HG02571 (cell line): ENCODE data around the gene PBX4.

ENCODE experiments used
- ATAC-seq: cut with Tn5 transposase; IDR thresholded peaks from one replicate; pipeline ENCODE4 v1.9.1; 2021; ENCODE audit warnings: mild to moderate bottlenecking, moderate library complexity; ENCODE audit not compliant: unreplicated experiment

PBX4 gene

DNA sequence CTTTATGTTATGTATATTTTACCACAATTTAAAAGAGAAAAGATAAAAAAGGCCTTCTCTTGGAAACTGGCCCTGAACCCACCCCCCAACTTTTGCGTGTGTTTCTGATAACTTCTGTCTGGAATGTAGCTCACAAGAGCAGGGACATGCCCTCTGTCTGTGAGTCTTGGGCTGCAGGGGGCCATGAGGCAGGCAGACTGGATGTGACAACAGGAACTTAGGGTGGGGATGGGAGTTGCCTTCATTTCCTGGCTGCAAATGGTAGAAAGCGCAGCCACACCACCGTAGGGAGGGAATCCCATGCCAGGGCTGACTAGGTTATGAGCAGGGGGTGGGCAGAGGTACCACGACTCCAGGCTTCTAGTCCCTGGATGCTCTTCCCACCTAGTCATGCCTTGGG, 58.6 kb downstream of the PBX4 start:
- ATAC-seq, result no peak

DNA sequence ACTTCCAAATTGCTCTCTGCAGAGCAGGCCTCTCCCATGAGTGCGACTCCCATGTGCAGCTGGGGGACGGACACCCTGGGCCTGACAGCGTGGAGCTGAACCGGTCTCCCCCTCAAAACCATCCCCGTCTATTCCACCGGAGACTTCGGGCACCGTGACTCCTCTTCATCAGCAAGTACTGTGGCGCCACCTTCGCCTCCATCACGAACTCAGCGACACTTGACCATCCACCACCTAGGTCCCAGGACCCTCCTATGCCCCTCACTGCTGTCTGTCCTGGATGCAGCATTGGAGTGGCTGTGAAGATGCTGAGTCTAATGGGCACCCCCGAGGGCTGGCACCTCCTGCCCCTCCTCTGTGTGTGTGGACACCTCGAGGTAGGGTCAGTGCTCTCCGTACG, 59.9 kb downstream of the PBX4 start:
- ATAC-seq, result no peak

DNA sequence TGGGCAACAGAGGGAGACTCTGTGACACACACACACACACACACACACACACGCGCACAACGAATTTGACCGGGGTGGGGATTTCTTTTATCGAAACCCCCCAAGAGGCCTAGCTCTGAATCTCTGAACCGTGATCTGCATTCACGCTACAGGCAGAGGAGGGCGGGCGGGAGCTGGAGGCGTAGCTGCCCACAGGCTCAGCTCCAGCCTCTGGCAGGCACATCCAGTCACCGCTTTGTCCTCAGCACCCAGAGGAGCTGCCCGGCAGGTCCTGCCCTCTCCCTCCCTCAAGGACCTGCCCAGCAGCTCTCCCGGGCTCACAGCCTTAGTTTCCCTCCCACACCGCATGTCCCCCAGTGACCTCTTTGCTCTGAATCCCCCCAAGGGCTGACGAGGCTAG, 60.4 kb downstream of the PBX4 start:
- ATAC-seq, result no peak

DNA sequence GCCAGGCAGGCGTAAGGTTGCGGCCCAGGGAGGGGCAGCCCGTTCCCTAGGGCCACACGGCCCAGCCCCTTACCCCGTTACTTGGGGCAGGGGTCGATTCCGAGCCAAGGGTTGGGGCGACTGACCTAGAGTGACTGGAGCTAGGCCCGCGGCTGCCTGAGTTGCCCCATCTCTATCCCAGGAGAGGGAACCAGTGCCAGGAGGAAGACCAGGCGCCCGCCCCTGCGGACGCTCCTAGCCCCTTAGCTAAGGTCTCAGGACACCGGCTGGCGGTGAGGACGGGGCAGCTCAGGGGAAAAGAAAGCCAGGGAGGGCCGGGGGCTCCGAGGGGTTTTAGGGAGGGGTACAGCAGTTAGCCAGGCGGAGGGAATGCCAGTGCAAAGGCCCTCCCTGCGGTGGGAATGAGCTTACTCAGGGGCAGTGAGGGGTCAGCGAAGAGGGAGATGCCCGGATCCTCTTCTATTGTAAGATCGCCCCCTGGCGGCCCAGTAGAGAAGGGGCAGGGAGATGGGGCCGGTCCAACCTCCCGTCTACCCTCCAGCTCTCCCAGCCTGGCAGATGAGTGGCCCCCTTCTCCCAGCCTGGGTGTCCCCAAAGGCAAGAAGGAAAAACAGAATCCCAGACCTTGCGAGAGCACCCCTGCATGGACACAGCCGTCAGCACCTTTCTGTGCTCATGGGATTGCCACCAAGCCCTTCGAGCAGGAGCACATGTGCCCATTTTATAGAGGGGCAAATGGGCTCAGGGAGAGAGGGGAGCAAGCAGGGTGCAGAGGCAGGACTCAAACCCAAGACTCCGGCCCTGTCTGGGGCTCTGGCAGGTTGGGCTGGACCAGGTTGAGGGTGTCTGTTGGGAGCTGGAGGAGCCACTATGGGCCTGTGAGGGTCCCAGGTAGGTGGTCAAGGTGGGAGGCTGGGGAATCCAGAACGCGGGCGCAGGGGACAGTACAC, 64.1 kb downstream of the PBX4 start:
- no peak for ATAC-seq

DNA sequence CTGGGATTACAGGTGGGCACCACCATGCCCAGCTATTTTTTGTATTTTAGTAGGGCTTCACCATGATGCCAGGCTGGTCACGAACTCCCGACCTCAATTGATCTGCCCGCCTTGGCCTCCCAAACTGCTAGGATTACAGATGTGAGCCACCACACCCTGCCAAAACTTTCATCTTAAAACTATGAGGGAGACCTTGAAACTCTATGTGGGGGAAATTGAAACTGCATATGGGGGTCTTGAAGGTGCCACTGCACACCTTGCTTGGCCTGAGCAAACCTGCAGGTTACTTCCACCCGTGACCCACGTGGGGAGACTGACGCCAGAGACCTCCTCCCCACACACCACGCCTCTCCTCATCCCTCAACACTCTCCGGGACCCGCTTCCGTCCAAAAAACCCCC, 64.8 kb downstream of the PBX4 start:
- ATAC-seq, result no peak

DNA sequence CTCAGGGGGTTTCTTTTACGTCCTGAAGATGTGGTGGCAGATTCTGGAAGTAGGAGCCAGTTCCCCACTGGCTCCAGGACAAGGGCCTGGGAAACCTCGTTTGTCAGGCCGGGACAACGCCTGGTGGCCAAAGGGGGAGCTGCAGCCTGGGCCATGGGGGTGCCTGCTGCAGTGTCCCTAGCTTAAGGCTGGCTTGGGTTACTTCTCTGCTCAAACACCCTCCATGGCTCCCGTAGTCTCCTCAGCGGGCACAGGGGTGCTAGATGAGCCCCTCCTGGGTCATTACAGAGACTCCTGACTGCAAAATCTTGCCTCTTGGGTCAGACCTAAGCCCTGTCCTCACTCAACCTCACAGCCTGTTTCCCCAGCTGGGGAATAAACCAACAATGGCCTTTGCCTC, 65.7 kb downstream of the PBX4 start:
- ATAC-seq, result no peak

DNA sequence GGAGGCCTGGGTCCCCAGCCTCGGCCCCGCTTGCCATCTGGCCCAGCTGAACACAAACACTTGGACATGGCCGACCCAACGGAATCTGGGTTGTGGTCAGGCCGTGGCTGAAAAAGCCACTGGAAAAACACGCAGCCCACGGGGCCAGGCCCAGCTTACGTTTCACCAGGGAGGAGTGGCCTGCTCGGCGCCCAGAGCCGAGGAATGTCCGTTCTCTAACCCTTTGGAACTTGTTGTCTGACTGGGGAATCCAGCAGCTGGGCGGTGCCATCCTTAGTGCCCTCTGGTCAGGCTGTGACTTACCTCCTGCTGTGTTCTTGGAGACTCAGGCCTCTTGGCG, 66.7 kb downstream of the PBX4 start:
- no peak for ATAC-seq

DNA sequence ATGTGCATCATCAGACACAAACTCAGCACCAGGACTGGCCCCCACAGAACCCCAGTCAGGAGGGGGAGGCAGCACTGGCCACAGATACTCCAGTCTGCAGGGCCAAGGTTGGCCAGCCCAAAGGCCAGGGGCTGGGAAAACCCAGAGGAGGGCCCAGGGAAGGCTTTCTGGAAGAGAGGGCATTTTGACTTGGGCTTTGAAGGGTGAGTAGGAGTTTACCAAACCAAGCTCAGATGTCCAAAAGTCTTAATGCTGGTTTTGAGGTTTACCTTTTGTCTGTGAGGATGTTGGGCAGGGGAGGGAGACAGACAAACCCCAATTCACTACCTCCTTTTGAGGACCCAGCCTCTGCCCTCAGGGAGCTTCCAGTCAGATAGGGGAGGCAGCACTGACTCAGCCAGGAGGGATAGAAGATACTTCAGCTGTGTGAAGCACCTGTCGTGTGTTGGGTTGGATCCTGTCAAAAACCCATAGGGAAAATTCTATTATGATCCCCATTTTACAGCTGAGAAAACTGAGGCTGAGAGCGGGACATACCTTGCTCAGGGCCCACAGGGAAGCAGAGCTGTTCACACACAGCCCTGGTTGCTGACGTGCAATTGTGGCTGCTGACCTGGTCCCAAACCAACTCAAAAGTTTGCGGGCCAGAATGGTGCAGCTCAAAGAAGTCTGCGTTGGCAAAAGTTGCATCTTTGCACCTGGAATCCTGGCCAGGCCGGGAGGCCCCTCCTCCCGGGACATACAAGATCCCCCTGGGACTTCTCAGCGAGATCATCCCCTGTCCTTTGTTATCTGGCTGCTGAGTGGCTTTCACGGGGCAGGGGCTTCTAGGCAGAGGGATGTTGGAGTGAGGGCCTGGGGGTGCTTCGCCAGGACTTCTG, 67.3 kb downstream of the PBX4 start:
- no peak for ATAC-seq

DNA sequence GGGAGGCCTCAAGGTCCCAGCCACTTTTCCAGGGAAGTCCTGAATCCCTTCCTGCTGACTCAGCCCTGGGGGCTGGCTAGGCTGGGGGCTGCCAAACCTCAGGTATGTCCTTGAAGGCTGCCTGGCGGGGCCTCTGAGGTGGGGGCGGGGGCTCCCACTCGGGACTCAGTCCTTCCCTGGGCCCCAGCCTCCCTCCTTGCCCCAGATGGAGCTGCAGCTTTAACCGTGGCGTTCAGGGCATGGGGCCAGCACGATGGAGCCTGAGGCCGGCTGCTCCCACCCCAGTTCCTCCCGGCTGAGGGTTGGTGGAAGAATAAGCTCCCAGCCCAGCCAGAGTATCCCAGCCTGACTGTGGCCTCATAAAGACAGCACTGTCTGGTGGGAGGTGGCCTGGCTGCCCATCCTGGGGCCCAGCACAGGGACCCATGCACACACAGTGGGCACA, 68.0 kb downstream of the PBX4 start:
- no peak for ATAC-seq

DNA sequence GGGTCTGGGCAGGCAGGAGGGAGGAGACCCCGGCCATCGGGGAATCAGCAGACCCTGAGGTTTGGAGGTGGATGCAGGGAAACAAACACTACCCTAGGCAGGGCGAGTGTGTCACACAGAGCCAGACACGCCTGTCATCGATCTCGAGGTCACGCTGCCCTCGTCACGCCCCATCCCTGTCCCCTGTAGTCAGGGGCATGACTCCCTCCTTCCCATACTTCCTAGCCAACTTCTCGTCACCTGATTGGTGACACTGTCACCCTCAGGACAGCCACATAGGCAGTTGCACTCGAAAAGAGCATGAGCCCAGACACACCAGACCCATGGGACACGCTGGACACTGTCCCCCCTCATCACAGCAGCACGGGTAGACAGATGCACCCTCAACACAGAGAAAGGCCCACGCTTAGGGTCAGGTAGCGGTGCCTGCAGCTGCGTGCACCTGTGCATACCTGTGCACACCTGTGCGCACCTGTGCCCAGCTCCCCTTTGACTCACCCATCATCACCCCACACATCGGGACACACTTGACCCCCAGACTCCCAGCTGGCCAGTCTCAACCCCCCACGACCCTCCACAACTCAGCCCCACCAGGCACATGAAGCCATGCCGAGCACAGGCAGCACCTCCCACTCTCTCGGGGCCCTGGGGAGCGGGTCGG, 68.6 kb downstream of the PBX4 start:
- ATAC-seq, result no peak

DNA sequence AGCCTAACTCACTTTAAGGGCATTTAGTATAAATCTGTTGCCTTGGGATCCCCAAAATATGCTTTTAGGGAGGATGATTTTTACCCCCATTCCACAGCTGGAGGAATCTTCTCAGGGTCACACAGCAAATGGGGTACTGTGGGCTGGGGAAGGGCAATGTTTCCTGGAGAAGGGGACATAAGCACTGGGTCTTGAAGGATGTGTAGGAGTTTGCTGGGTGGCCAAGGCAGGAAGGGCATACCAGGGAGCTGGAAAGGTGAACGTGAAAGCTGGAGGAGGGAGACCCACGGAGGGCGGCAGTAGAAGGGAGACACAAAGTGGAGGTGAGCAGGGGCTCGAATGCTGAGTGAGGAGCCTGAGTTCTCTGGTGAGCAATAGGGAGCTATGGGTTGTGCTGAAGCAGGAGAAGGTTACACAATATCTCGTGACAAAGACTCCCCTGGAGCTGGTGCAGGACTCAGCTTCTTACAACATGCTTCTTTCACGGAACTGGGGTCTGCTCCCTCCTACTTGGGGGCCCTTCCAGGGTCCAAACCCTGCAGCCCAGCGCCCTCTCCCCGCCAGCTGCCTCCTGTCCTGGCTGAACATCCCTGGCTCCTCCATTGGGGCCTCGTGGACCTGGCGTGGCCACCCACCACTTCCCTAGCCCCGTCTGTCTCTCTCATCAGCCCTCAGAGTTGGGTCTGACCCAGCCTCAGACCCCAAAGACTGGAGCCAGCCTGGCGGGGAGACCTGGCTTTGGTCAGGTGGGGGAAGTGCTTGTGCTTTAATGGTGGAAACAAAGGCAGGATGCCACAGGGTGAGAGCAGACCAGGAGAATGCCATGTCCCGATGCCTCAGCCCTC, 69.3 kb downstream of the PBX4 start:
- ATAC-seq, result no peak

DNA sequence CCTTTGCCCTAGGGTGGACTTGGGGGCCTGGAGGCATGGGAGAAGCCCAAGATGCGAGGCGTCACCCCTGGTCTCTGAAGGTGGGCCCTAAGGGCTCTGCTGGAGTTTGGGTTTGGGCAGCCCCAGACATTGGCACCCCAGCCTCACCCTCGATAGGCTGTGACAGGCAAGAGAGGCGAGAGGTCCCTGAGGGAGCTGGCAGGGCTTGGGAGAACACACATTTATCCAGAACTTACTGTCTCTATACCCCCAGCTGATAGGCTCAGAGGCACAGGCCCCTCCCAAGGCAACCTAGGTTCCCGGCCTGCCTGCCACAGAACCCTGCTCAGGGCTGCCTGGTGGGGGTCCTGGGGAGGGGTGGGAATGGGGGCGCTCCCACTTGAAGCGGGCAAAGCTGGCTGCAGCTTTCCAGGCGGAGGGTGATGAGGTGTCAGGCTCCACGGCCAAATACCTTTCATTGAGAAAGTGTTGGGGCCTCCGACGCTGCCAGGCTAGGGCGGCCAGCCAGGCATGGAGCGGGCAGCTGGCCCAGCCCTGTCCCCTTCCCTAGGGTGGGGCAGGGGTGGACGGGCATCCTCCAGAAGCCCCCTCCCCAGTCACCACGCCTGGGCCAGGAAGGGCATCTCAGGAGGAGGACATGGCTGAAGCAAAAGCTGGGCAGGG, 70.7 kb downstream of the PBX4 start:
- no peak for ATAC-seq

DNA sequence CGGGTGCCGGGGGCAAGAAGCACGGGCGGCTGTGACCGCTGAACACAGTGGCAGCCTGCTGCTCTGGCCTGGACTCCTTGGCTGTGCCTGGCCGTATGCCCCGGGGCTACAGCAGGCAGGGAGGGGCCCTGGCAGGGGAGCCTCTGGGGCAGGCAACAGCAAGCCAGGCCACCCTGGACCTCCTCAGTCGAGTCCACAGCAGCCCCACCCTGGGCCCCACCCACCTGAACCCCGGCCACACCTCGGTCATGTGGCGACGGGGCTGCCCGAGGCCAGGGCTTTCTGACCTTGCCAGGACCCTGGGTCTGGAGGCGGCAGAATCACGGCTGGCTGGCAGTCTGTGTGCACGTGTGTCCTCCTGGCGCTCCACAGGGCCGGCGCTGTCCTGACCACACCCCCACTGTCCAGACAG, 71.7 kb downstream of the PBX4 start:
- ATAC-seq, result no peak

DNA sequence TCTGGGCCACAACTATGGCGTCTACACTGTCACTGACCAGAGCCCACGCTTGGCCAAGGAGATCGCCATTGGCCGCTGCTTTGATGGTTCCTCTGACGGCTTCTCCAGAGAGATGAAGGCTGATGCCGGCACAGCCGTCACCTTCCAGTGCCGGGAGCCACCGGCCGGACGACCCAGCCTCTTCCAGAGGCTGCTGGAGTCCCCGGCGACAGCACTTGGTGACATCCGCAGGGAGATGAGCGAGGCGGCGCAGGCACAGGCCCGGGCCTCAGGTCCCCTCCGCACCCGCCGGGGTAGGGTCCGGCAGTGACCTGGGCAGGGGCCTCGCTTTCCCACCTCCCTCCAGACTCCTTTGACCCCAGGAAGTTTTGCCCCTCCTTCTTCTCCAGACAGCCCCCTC, 72.8 kb downstream of the PBX4 start:
- ATAC-seq, result no peak

DNA sequence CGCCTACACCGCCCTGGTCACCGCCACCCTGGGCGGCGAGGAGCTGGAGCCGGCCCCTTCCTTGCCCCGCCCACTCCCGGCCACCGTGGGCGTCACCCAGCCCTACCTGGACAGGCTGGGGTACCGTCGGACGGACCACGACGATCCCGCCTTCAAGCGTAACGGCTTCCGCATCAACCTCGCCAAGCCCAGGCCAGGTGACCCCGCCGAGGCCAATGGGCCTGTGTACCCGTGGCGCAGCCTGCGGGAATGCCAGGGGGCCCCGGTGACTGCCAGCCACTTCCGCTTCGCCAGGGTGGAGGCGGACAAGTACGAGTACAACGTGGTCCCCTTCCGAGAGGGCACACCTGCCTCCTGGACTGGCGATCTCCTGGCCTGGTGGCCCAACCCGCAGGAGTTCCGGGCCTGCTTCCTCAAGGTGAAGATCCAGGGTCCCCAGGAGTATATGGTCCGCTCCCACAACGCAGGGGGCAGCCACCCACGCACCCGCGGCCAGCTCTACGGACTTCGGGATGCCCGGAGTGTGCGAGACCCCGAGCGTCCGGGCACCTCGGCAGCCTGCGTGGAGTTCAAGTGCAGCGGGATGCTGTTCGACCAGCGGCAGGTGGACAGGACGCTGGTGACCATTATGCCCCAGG, 73.4 kb downstream of the PBX4 start:
- no peak for ATAC-seq

DNA sequence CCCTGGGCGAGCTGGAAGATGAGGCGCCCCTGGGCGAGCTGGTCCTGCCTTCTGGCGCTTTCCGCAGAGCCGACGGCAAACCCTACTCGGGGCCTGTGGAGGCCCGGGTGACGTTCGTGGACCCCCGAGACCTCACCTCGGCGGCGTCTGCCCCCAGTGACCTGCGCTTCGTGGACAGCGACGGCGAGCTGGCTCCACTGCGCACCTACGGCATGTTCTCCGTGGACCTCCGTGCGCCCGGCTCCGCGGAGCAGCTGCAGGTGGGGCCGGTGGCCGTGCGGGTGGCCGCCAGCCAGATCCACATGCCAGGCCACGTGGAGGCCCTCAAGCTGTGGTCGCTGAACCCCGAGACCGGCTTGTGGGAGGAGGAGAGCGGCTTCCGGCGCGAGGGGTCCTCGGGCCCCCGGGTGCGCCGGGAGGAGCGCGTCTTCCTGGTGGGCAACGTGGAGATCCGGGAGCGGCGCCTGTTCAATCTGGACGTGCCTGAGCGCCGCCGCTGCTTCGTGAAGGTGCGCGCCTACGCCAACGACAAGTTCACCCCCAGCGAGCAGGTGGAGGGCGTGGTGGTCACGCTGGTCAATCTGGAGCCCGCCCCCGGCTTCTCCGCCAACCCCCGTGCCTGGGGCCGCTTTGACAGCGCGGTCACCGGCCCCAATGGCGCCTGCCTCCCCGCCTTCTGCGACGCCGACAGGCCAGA, 74.1 kb downstream of the PBX4 start:
- ATAC-seq, result no peak

DNA sequence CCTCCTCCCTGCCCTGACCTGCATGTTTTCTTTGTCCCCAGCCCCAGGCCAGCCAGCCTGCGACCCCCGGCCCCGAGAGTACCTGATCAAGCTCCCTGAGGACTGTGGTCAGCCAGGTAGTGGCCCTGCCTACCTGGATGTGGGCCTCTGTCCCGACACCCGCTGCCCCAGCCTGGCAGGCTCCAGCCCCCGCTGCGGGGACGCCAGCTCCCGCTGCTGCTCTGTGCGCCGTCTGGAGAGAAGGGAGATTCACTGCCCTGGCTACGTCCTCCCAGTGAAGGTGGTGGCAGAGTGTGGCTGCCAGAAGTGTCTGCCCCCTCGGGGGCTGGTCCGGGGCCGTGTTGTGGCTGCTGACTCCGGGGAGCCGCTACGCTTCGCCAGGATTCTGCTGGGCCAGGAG, 74.8 kb downstream of the PBX4 start:
- ATAC-seq, result no peak

DNA sequence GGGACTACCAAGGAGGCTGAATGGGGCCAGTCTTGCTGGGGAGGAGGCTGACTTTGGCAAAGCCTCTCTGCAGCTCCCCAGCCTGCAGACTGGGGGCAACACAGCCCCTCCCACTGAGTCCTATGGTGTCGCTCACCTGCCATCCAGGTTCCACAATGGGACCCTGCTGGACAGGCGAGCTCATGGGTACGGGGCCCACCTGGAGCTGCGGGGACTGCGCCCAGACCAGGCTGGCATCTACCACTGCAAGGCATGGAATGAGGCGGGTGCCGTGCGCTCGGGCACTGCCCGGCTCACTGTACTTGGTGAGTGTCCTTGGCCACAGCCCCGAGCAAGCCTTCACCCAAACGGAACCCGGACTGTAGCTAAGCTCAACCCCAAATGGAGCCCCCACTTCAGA, 75.4 kb downstream of the PBX4 start:
- ATAC-seq, result no peak

DNA sequence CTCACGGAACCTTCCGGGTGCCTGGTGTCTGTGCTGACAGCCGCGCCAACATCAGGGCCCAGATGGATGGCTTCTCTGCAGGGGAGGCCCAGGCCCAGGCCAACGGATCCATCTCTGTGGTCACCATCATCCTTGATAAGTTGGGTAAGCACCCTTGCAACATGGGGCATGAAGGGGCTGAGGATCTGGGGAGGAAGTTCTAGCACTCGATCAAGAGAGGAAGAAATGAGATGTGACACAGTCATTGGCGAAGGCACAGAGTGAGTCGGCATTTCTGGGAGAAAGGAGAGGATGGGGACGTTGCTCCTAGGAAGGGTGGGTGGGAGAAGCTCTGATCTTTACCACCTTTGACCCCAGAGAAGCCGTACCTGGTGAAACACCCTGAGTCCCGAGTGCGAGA, 76.0 kb downstream of the PBX4 start:
- no peak for ATAC-seq
